HG02623 (cell line): ENCODE data around the gene GALNT15.
A peak's percentile ranks its signal among the peaks of the same experiment; 100 is the strongest.

ENCODE experiments used
- ATAC-seq: cut with Tn5 transposase; IDR thresholded peaks from one replicate; pipeline ENCODE4 v1.9.1; 2021; ENCODE audit warnings: moderate library complexity; ENCODE audit not compliant: unreplicated experiment

GALNT15 gene

DNA sequence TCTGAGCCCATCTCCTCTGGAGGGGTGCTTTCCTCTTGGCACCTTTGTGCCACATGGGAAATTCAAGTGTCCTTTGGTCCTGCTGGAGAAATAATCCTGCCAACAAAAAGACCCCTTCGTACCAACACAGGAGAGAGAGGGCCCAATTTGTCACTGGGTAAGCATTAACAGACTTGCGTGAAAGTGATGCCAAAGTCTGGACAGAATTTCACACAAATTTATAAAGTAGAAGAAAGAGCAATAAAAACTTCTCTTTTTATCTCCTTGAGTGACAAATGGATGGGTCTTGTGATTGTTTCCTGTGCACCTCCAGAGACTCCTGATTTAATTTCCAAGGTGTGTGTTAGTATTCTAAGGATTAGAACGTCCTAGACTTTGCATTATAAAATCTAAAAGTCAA, 75.4 kb downstream of the GALNT15 start:
- no peak for ATAC-seq

DNA sequence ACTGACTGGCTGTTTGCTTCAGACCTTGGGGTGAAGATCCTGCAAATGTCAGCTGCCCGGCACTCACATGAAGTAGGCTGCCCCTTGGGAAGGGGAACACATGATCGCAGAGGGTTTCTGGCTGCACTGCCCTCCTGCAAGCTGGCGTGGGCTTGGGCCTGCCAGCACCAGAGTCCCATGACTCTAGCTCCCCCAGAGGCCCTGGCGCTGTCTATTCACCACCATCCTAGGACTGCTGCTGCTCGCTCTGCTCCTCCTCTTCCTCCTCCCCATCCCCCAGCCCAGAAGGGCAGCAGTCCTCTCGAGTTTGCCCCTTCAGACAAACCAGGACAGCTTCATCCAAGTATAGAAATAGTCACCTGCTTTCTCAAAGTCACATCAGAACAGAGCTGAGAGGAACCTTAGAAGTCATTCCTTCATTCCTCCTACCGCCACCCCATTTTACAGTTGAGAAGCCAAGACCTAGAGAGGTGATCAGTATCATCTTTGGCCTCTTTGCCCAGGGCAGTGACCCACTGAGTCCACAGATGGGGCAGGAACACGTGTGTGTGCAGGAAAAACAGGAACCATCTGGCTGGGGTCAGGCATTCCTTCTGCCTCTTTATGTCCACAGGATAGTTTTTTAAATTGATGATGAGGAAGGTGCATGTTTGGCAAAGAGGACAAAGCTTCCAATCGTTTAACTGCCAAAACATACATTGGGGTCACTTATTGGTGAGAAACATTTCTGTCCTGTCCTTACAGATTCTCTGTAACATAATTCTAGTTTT, 77.0 kb downstream of the GALNT15 start:
- ATAC-seq = no peak

DNA sequence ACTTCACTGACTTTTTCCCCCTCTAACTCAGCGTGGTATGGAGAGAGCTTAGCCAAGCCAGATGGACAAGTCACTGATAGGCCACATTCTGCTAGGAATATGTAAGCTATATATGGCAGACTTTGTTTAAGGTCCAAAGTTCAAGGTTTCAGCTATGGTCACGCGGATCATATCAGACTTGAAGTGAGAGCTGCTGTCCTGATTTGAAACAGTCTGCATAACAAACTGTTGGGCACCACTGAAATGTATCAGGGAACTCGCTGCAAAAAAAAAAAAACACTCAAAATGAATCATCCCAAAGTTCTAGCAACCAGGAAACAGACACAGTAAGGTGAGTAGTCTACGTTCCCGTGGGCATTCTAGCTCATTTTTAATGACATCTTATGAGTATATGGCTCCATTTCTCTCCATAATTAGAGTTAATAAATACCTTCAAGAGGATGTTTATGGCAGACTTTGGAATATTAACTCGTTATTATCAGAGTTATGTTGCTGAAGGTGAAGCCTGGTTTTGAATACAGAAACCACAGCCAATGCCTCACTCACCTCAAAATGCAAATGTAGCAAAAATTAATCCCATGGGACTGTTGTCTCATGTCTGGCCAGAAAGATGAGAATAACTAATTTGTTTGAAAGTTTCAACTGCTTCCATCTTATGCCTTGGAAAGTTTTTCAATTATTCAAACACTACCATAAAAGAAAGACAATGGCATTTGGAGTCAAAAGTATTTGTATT, 77.9 kb downstream of the GALNT15 start:
- ATAC-seq = no peak

DNA sequence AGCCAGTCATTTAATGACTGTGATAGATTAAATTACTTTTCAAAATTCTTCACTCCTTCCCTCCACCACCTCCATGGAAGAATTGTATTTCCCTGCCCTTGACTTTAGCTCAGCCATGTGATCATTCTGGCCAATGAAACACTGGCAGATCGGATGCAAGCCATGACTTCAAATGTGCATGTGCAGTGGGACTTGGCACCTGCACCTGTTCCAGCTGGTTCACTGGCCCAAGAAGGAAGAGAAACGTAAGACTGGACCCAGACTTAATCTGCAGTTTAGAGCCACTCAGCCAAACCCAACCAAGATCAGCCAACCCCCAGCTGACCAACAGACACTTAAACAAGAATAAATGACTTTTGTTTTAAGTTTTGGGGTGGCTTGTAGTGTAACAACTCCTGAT, 78.5 kb downstream of the GALNT15 start:
- ATAC-seq = no peak

DNA sequence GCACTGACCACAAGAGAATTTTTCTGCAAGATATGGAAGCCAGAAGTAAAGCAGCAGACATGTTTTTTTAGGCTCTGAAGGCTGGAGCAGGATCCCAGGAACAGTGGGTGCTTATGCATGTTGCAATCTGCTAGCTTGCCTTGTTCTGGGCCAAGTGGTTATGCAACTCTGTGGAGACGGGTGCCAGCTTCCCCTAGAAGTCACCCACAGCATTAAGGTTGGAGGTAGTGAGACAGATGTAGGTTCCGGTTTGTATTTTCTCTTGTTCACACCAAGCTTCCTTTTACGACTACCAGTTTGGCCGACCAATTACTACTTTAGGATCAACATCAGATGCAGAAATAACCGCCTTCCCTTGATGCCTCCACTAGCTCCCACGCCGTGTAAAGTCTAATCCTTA, 79.1 kb downstream of the GALNT15 start:
- ATAC-seq = no peak

DNA sequence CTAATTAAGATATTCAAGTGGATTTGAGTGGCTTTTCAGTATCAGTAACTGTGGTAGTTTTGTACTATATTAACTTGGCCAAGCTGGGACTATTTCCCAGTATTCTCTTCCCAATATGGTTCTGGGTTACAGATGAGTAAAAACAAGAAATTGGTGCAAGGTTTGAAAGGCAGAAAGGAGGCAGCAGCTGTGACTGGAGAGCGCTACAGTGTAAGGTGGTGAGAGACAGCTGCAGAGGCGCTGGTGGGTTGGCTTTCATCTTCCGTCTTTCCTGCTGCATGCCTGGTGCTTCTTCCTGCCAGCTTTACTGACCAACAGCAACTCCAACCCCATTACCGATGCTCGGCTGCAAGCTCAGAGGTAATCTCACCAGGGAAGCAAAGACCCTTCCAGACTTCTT, 80.4 kb downstream of the GALNT15 start:
- ATAC-seq = no peak

DNA sequence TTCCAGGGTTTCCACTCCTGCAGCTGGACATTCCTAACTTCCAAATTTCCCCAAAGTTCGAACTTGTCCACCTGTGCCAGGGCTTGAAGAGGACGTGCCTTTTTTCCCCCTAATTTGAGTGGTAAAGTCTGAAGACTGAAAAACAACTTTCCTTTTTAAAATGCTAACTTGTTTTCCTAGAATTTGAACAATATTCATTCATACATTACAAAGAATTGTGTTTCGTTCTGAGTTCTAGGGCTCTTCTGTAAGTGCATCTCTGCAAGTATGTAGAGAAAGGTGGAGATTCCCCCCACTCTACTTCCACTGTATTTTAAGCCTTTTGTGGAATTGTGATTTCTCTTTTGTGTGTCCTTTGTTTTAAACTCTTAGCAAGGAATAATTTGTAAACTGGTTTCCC, 80.8 kb downstream of the GALNT15 start:
- ATAC-seq = no peak

DNA sequence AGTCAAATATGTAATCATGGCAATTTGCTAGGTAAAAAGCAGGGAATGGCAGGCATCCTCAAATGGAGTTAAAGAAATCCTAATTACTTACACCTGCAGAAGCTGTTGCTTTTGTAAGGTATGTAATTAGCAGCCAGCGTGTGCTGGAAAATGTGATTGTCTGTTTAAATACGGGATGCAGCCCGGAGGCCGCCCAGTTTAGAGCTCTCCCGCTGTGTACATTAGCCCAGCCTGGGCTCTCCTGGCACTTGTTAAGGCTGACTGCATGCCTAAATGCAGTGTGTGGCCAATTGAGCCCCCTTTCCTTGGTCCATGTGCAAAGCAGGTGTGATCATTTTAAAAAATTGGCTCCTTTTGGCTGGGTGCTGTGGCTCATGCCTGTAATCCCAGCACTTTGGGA, 81.2 kb downstream of the GALNT15 start:
- ATAC-seq = no peak

DNA sequence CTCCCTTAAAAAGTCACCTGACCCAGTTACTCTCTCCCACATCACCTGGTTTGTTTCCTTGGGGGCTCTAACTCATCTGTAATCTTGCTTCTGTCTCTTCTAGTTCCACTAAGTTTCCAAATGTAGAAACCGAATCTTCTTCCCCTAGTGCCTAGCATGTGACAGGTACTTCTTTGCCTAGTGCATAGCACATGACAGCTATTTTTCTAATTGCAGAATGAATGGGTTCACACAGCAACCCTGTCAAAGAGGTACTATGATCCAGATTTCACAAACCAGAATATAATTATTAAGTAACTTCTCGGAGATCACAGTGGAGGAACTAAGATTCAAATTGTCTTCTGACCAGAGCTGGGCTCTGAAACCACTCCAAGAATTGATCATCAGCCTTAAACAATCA, 82.8 kb downstream of the GALNT15 start:
- ATAC-seq = no peak

DNA sequence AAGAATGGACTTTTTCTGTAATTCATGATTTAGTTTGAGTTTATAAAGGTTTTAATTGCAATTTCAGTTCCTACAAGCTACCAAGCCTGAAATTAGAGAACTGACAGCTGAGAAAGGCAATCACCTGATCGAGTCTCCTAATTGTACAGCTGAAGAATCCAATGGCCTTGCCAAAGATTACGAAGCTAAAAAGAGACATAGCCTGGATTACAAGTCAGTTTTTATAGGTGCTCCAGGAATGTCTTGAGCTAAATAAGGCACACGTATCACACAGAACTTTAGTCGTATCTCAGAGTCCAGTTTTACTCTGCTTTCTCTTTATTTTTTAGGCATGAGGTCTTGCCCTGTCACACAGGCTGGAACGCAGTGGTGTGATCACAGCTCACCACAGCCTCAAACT, 83.7 kb downstream of the GALNT15 start:
- ATAC-seq = no peak

DNA sequence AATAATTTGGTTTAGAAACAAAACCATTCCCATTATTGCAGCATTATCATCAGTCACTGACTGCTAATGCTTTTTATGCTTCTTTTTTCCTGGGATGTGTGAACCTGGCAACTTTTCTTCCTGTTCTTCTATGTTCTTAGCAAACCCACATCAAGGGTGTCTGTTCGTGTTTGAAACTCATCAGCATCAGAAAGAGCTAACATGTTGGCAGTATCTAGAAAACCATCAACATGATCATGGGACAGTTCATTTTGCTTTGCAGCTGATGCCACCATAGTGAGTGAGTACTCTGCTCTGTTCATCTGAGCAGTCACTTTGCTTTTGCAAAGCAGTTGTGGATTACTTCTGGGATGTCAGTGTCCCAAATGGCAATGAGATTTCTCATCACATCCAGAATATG, 84.4 kb downstream of the GALNT15 start:
- ATAC-seq = no peak

DNA sequence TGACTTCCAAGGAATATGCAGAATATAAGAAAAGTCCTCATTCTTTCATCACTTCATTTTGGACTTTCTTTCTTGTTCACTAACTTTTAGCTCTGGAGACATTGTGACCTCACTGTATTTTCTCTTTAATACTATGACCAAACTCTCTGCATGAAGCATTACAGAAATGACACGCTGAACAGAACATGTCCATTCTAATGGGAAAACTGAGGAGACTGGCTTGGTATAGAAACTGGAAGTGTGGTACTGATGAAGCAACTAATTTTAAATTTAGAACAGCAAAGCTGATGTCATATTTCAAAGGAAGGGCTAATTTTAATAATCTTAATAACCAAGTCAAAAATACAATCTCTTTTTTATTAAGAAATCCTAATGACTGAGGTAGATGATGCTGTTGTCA, 85.6 kb downstream of the GALNT15 start:
- no peak for ATAC-seq

DNA sequence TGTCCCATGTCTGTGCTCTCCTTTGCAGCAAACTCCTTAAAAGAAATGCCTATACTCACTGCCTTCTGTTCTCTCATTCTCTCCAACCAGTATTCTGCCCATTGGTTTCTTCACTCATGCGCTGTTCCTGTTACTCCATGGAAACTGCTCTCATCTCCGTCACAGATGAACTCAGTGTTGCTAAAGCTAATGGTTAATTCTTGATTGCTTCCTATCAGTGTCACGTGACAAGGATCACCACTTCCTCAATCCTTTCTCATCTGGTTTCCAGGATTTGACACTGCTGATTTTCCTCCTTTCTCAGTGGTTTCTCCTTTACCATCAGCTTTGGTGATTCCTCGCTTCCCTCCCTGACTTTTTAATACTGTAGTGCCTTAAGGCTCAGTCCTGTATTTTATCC, 87.7 kb downstream of the GALNT15 start:
- no peak for ATAC-seq

DNA sequence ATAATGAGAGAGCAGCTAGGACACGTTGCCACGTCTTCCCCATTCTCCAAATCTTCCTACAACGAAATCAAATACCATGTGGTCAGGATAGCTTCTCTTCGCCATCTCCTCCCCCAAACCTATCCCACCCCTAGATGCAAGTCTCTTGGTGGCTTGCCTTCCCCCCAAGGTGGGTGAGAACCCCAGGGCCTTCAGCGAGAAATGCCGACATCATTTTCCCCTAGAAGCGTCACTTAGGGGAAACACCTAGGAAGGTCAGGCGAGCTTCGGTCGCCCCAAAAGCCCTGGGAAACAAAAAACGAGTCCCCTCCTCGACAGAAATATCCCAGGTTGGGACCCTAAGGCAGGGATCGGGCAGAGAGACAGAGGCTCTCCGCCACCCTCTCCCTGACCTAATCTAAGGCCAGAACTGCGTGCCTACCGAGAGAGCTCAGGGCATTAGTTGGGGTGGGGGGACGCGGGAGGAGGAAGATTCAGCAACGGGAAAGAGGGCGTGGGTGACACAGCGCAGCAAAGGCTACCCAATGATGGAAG, 89.8 kb downstream of the GALNT15 start:
- ATAC-seq = no peak

DNA sequence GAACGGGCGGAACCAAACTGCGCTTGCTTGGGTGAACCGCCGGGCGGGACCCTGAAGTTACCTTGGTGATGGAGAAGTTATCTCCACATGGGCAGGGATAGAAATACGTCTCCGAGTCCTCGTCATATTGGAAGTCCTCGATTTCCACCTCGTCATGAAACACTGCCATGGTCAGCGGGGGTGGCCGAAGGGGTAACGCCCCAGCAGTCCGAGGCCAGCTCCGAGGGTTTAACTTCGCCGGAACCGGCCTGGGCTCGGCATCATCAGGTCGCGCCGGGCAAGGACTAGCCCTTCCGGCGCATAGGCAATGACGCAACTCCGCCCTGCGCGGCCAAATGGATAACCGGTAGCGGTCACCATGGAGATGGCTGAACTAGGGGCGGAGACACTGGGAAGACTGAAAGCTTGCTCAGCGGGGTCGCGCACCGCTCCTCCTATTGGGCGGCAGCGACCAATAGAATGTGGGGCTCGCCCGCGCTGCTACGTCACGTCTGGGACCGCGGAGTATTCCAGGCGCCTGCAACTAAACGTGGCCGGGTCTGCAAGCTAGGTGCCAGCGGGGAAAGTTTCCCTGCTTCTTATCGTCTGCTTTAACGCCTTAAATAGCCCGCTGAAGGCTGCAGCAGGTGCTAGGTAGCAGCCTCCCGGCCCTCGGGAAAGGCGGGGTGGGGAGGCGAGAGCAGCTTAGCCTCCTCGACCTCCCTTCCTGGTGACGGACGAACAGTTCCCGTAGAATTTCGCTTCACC, 90.4 kb downstream of the GALNT15 start, which contains the start of the genes DPH3 and OXNAD1:
Gene DPH3, minus strand, starts transcription at position 236 of the 747 bp plus-strand sequence. Its CDS starts 67 bp downstream, at position 169.
Gene OXNAD1, plus strand, starts transcription at position 505 of the 747 bp plus-strand sequence. CDS start 5,741 bp downstream, outside the sequence.
- ATAC-seq = peak; percentile 99

DNA sequence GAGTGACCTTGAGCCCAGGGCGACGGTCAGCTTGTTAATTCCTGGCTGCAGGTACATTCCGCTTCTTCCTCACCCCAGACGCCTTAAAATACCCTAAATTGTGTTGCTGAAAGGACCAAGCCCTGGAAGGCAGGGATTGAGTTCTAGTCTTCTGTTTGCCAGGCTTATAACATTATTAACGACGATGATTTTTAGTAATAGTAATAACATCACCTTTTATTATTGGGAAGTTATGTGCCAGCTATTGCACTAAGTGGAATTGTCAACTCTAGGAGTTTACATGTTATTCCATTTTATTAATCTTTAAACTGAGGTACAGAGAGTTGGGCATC, 90.9 kb downstream of the GALNT15 start:
- no peak for ATAC-seq

DNA sequence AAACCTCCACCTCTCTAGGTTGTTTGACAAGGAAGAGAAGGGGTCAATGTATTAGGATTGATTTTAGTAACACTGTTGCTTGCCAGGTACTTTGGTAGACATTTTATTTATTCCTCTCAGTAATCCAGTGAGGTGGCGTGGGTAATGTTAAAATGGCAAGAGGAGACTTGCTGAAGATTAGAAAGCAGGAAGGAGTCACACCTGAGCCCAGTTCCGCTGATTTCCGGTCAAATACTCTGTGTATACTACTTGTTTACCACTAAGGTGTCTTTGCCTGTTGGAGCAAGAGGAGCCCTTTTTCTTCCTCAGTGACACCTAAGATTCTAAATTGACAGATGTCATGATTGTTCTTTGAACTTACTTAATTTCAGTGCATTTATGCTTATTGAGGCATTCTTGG, 92.2 kb downstream of the GALNT15 start:
- no peak for ATAC-seq

DNA sequence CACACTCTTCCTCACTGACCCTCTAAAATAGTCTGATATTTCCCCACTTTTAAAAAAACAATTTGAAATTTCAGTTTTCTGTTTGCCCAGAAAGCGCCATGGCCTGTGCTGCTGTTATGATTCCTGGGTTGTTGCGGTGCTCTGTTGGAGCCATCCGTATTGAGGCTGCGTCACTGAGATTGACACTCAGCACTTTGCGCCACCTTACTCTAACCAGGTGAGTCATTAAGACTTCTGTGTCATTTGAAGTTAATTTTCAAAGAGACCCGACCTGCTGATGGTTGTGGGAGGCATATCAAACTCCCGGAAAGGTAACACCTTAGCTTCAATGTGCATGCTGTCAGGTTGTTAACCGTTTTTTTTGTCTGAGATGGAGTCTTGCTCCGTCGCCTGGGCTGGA, 96.4 kb downstream of the GALNT15 start:
- no peak for ATAC-seq

DNA sequence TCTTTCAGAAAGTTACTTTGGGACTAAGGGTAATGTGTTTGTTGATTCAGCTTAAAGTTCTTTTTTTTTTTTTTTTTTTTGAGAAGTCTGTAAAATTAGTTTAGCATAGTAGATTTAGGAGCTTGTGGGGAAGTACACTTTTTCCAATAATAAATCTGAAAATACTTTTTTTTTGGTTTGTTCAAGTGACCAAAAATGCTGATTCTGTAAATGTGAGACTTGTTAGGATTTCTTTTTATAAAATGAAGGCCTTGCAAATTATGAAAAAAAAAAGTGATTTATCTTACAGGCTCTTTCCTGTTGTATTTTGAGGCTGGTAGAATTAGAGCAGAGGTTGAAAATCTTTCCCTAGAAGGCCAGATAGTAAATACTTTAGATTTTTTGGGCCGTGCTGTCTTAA, 98.1 kb downstream of the GALNT15 start:
- ATAC-seq = no peak

DNA sequence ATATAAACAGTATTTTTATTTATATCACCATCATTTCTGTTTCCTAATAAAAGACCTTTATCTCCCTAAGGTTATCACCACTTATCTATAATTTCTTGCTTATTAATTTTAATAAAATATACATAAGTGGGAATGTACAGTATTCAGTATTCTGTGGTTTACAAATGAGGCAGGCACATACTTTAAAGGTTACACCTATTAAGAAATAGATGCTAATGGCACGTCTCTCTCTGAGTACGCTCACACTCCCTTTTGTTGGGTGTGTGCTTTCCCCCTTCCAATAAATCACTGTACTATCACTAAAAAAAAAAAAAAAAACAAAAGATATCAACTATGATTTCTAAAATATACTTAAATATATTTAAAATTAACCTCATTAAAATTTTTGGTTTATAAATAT, 99.4 kb downstream of the GALNT15 start:
- no peak for ATAC-seq

DNA sequence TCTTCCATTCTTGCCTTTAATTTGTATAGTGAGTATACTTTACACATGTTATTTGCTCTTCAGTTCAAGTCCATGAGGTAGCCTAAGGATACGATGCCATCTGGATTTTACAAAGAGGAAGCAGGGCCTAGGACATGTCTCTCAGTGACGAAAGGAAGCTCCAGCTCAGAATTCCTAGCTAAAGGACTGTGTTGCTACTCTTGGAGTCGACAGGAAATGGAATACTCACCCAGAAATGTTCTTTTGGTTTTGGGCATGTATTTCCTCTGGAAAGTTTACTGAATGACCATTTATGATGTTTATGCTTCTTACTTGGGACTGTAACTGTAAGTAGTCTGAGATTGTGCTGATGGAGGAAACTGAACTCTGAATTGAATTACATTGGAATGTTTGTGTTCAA, 103.0 kb downstream of the GALNT15 start:
- ATAC-seq = no peak
